Putamen (tissue), 1 donor: ENCODE data around the gene SBNO2.

Experiments used
- DNase-seq: peaks from one replicate; pipeline ENCODE4 v3.0.0-alpha.2; 2016; ENCODE audit warnings: low spot score

Gene SBNO2

GRCh38 chr19:1105873-1106840 lies 67.9 kb downstream of the SBNO2 start:
- no peak for DNase-seq

- DNase-seq = no peak
Observed at GRCh38 chr19:1105008-1105872, 68.8 kb downstream of the SBNO2 start.

- peak; percentile 72 for DNase-seq
Observed at GRCh38 chr19:1104311-1105007, 69.6 kb downstream of the SBNO2 start.

- peak; percentile 100 for DNase-seq
Observed at GRCh38 chr19:1103708-1104310, 70.3 kb downstream of the SBNO2 start, which contains the start of gene GPX4. Gene GPX4, plus strand, starts transcription at chr19:1103994. Its CDS starts 50 bp downstream, at chr19:1104044.

GRCh38 chr19:1103132-1103707 lies 70.8 kb downstream of the SBNO2 start:
- no peak for DNase-seq

GRCh38 chr19:1102407-1103131 lies 71.5 kb downstream of the SBNO2 start:
- DNase-seq = no peak

GRCh38 chr19:1101337-1101698 lies 72.8 kb downstream of the SBNO2 start:
- peak; percentile 26 for DNase-seq

GRCh38 chr19:1098177-1099051 lies 75.7 kb downstream of the SBNO2 start:
- DNase-seq = no peak

GRCh38 chr19:1097810-1098176 lies 76.3 kb downstream of the SBNO2 start:
- DNase-seq = no peak

GRCh38 chr19:1094978-1095701 lies 78.9 kb downstream of the SBNO2 start, which contains the start of gene POLR2E:
Gene POLR2E, minus strand, starts transcription at chr19:1095375. Its CDS starts 60 bp downstream, at chr19:1095315.
- peak; percentile 99 for DNase-seq

- DNase-seq = no peak
Observed at GRCh38 chr19:1094655-1094977, 79.5 kb downstream of the SBNO2 start.

- no peak for DNase-seq
Observed at GRCh38 chr19:1093811-1094553, 80.1 kb downstream of the SBNO2 start.

- no peak for DNase-seq
Observed at GRCh38 chr19:1093330-1093729, 80.7 kb downstream of the SBNO2 start.

GRCh38 chr19:1091544-1092175 lies 82.4 kb downstream of the SBNO2 start:
- no peak for DNase-seq

GRCh38 chr19:1090731-1091543 lies 83.1 kb downstream of the SBNO2 start:
- DNase-seq = no peak

- DNase-seq = no peak
Observed at GRCh38 chr19:1089891-1090290, 84.2 kb downstream of the SBNO2 start.
